A673 (cell line): ENCODE results near the gene DDX54. TPM values are rescaled to one million over a fixed set of nuclear protein-coding genes. Genes with fewer than 3 reads are reported as not detected.

Experiments
- BruUV-seq: library from RNA; stranded (reverse); fragments of 400-500 nt; replicated peaks from 2 replicates; lab custom pipeline; 2021; lab: Mats Ljungman, UMichigan
- CTCF ChIA-PET: fragments of 300-600 bp; sonication (Branson Sonifier 250); formaldehyde crosslinking; loops from one replicate; lab custom pipeline; 2022; ENCODE audit warnings: antibody characterized with exemption; lab: Charles Lee
- POLR2A ChIA-PET: fragments of 300-600 bp; sonication (Branson Sonifier 250); formaldehyde crosslinking; loops from one replicate; lab custom pipeline; 2022; ENCODE audit warnings: antibody characterized with exemption; ENCODE audit not compliant: low non-redundant PET; lab: Charles Lee
- DNase-seq: peaks from one replicate; pipeline ENCODE4 v3.0.0-alpha.2; 2015; ENCODE audit warnings: low spot score
- H3K27ac ChIP-seq: fragments of 200-600 bp; sonication (generic); 2 replicates; pipeline ENCODE4 v1.5.1; 2016; ENCODE audit warnings: mixed run types, low read depth, mild to moderate bottlenecking, mixed read lengths, antibody characterized with exemption, low read length; ENCODE audit not compliant: poor library complexity, severe bottlenecking
- H3K27me3 ChIP-seq: fragments of 200-600 bp; sonication (generic); replicated peaks from 2 replicates; pipeline ENCODE4 v1.6.1; 2017; ENCODE audit warnings: mixed run types, low read depth, mild to moderate bottlenecking, mixed read lengths, antibody characterized with exemption, low read length; ENCODE audit not compliant: insufficient read depth, poor library complexity
- H3K36me3 ChIP-seq: fragments of 200-600 bp; sonication (generic); 2 replicates; pipeline ENCODE4 v1.6.1; 2016; ENCODE audit warnings: mixed run types, mild to moderate bottlenecking, mixed read lengths, antibody characterized with exemption, low read length; ENCODE audit not compliant: insufficient read depth, poor library complexity, severe bottlenecking
- H3K4me1 ChIP-seq: fragments of 200-600 bp; sonication (generic); 2 replicates; pipeline ENCODE4 v1.6.1; 2017; ENCODE audit warnings: mixed run types, mild to moderate bottlenecking, mixed read lengths, antibody characterized with exemption, low read length; ENCODE audit not compliant: insufficient read depth, poor library complexity, severe bottlenecking
- H3K4me3 ChIP-seq: fragments of 200-600 bp; sonication (generic); 2 replicates; pipeline ENCODE4 v1.5.1; 2016; ENCODE audit warnings: low read depth, mixed run types, mild to moderate bottlenecking, mixed read lengths, low read length; ENCODE audit not compliant: poor library complexity, severe bottlenecking
- H3K9me3 ChIP-seq: fragments of 200-600 bp; sonication (generic); 2 replicates; pipeline ENCODE4 v1.6.1; 2016; ENCODE audit warnings: mixed run types, low read depth, mild to moderate bottlenecking, mixed read lengths, antibody characterized with exemption, low read length; ENCODE audit not compliant: poor library complexity, severe bottlenecking
- CTCF ChIP-seq: fragments of 300-800, 200-600 bp; sonication (generic); conservative IDR thresholded peaks from 2 replicates; pipeline ENCODE4 v1.5.1; 2017; ENCODE audit warnings: low read depth, mild to moderate bottlenecking, antibody characterized with exemption, low read length, moderate library complexity, mixed read lengths
- EZH2 ChIP-seq: fragments of 200-600 bp; sonication (generic); IDR thresholded peaks from 2 replicates; pipeline ENCODE4 v1.6.1; 2017; ENCODE audit warnings: borderline replicate concordance, low read depth, mild to moderate bottlenecking, mixed read lengths, antibody characterized with exemption, low read length; ENCODE audit not compliant: poor library complexity, severe bottlenecking
- intact Hi-C: fragments of 100-400 bp; cut with micrococcal nuclease; formaldehyde crosslinking; loops from one replicate; pipeline ENCODE4 v1.10.0; 2022; ENCODE audit not compliant: unreplicated experiment
- total RNA-seq: library from RNA; stranded (reverse); gene quantifications from 2 replicates; pipeline ENCODE4 v1.2.3, GENCODE V29; 2021

The DDX54 gene
- total RNA-seq, 1 experiment from 2014 or later = 116 TPM

- Histone ChIP-seq H3K36me3 (no peaks in the 10 kb centered on the region), H3K27ac (no peak overlapping the region), H3K27me3 (no peaks in the 10 kb centered on the region), H3K9me3 (no peaks in the 10 kb centered on the region), H3K4me1 (no peaks in the 10 kb centered on the region), H3K4me3 (no peak overlapping the region)
- intact Hi-C loops = no loop called here
- DNase-seq = no peak
- CTCF ChIA-PET = no interaction called here
- POLR2A ChIA-PET = no interaction called here
- no TSS peak for BruUV-seq
- TF ChIP-seq EZH2 = no peak
- TF ChIP-seq CTCF = no peak
Measured at GRCh38 chr12:113113397-113113796, 71.9 kb downstream of the DDX54 start.

GRCh38 chr12:113112043-113112899 is 73.0 kb downstream of the DDX54 start:
- TF ChIP-seq CTCF (no peak), EZH2 (no peak)
- ChIA-PET CTCF (no interaction called here), POLR2A (no interaction called here)
- intact Hi-C loops = no loop called here
- no peak overlapping the region for H3K27ac ChIP-seq
- H3K27me3 ChIP-seq = no peaks in the 10 kb centered on the region
- H3K9me3 ChIP-seq = no peaks in the 10 kb centered on the region
- DNase-seq = no peak
- no TSS peak for BruUV-seq
- H3K4me1 ChIP-seq = no peaks in the 10 kb centered on the region
- H3K36me3 ChIP-seq = no peaks in the 10 kb centered on the region
- H3K4me3 ChIP-seq = no peak overlapping the region

- intact Hi-C loops = no loop called here
- no peaks in the 10 kb centered on the region for H3K36me3 ChIP-seq
- ChIA-PET CTCF (no interaction called here), POLR2A (no interaction called here)
- no TSS peak for BruUV-seq
- no peak for DNase-seq
- no peak overlapping the region for H3K4me3 ChIP-seq
- no peaks in the 10 kb centered on the region for H3K9me3 ChIP-seq
- TF ChIP-seq CTCF (no peak), EZH2 (no peak)
- no peaks in the 10 kb centered on the region for H3K27me3 ChIP-seq
- H3K27ac ChIP-seq = no peak overlapping the region
- H3K4me1 ChIP-seq = no peaks in the 10 kb centered on the region
Measured at GRCh38 chr12:113111247-113111646, 74.0 kb downstream of the DDX54 start.
